CD4-positive, alpha-beta T cell treated with Interleukin-6 at 100 ng/mL for 8 hours (primary cell): ENCODE data around the gene FRMD1.

Source experiments
- DNase-seq: peaks from one replicate; pipeline ENCODE4 v3.0.0-alpha.2; 2020; ENCODE audit warnings: mixed read lengths, low spot score

Gene FRMD1

GRCh38 chr6:168055696-168056489 lies 23.1 kb downstream of the FRMD1 start:
- no peak for DNase-seq

DNA sequence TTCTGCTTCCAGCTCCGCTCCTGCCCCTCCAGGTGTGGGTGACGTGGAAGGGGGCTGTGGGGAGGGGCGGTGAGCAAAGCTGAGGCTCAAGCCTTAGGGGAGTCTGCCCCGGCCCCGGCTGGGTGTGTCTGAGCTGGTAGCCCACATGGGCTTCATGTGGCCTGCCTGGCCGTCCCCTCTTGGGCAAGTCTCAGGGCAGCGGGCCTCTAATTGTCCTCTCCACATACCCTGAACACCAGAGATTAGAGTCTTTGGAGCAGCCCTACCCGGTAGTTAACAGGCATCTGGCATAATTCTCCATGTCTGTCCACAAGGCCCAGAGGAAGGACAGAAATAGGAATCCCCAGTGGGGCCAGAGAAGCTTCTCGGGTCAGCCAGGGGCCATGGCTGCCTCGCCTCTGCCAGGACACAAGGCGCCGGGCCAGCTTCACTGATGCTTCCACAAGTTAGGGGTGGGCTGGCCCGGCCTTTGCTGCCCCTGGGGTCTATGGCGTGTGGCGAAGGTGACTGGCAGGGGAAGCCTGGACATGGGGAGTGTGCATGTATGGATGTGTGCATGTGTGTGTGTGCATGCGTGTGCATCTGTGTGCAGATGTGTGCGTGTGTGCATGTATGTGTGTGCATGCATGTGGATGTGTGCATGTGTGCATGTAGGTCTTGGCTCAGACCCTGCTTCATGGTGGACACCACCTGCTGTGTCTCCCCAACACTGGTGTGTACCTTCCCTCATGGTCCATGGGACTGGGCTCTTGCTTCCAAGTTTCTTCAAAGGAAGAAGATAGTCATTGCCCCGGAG lies 24.0 kb downstream of the FRMD1 start:
- no peak for DNase-seq

GRCh38 chr6:168053957-168054471 lies 25.0 kb downstream of the FRMD1 start:
- no peak for DNase-seq

DNA sequence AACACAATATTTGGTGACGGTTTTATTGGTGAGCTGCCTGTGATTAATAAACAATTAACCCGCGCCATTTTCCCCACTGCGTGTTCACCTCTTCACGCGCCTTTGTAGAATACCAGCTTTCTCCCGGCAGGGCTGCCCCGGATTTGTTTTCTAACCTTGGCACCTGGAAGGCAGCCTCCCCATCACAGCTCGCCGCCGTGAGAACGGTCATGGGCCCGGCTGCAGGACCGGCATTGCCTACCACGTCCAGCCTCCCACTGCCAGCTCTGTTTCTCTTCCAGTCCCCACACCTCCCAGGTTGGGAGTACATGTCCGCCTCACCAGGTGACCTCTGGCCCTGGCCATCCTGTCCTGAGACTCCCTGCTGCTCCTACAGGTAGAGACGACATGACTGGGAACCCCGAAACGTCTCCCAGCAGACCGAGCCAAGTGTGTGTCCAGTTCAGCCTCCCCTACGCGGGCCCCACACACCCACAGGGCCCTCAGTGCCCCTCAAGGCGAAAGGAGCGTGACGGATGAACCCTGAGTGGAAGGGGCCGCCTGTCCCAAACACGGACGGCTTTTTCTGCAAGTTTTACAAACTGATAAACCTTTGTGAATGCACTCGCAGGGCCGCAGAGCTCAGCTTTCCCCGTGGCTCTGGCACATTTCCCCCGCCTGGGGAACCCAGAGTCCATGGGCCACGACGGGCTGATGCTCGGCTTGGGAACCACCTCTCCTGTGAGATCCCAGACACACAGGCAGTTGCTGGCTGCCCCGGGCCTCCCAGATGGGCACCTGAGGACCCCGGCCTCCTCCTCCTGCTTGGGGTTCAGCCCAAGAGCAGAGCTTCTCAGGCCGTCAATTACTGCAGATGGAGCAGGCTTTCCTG lies 25.7 kb downstream of the FRMD1 start:
- no peak for DNase-seq

DNA sequence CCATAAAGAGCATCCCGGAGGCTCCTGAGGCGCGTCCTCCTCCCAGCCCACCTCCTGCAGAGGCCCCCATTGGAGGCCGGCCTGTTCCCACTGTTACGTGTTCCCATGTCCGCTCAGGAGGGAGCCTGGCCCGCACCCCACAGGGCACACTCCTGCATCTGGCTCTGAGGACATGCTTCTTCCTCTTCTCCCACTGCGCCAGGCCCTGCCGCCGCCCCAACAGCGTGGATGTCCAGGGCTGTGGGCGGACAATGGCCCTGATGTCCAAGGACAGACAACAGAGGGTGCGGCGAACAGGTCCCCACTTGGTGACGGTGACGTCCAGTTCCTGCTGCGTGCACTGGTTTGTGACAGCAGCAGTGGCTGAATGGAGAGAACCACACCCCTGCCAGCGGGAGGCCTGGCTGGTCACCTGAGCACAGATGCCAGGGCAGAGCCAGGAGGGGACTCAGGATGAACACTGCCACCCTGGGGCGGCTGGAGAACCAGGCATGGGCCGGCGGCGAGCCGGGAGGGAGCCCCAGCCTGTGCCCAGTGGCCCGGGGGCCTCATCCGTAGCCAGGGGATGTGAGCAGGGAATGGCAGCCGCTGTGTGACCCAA lies 26.6 kb downstream of the FRMD1 start:
- no peak for DNase-seq

DNA sequence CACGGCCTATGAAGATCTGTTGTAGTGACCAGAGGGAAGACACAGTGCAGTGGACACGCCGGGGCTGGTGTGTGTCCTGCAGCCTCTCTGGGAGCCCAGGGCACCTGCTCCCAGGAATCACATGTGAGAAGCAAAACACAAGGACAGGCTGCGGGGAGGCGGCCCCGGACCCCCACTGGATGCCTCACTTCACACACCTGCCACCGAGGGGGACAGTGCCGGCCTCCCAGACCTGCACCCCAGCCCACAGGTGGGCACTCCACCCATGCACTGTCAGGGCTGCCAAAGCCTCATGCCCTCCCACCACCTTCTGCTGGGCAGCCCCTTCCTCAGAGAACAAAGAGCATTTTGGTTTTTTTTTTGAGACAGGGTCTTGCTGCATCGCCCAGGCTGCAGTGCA lies 27.4 kb downstream of the FRMD1 start:
- DNase-seq, result no peak

GRCh38 chr6:168050881-168051586 lies 28.0 kb downstream of the FRMD1 start:
- DNase-seq, result no peak

DNA sequence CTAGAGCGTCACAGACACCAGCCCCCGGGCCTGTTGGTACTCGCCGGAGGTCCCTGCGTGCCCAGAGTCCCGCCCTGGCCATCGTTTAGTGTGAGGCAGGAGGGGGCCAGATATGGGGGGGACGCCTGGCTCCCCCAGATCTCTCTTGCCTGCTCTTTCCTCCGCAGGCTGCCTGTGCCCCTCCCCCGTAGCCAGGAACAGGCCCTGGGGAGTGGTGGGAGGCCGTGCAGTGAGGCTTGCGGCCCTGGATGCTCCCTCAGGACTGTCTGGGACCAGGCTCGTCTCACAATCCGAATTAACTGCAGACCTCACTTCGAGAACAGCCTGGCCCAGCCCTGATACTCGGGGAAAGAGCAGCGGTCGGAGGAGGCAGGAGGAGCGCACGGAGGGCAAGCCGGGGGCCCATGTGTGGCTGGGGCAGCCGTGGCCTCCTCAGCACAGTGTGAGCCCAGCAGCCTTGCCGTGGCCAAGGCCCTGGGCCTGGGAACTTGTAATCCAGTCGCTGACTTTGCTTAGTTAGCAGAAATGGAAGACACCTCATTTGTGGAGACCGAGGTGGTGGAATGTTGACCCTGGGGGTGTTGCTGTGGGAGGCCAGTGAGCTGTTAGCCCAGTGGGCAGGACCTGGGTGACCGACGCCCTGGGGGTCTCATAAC lies 28.7 kb downstream of the FRMD1 start:
- DNase-seq, result no peak

DNA sequence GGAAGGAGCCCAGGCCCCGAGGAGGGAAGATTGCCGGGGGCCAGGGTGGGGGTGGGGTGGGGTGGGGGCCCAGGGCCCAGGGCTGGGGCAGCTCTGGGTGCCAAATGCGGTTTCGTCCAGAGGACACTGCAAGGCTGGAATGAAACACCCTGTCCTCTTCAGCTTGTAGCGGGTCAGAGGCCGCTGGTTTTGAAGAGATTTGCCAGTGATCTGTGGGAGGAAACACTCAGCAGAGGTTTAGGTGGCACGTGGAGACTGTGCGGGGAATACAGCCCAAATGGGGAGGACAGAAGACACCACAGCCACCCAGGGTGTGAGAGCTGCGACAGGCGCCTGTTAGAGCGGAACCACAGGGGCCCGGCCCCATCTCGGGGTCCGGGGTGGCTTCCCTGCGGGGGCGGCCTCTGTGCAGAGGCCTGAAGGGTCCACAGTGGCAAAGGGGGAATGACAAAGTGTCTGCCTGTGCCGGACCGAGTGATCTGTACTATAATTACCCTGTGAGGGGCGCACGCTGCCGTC lies 29.2 kb downstream of the FRMD1 start:
- no peak for DNase-seq

DNA sequence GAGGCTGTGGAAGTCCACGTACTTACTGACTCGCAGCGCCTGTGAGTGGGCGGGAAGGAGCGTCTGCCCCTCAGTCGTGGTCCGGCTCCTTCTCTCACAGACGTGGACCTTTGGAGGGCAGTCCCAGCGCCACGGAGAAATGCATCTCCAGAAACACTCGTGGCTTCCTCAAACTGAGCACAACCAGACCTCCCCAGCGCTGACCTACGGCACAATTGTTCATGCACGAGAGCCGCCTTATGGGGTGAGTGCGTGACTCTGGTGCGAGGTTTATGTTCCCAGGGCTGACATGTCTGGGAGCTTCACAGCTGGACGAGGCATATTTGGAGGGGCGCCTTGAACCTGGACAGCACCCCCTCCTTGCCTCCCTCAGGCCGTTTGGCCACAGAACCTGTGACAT lies 29.7 kb downstream of the FRMD1 start:
- DNase-seq, result no peak

GRCh38 chr6:168048724-168049025 lies 30.3 kb downstream of the FRMD1 start:
- DNase-seq, result no peak

GRCh38 chr6:168047841-168048723 lies 30.9 kb downstream of the FRMD1 start:
- DNase-seq, result no peak

- no peak for DNase-seq
Measured at GRCh38 chr6:168046696-168047095, 32.3 kb downstream of the FRMD1 start.

DNA sequence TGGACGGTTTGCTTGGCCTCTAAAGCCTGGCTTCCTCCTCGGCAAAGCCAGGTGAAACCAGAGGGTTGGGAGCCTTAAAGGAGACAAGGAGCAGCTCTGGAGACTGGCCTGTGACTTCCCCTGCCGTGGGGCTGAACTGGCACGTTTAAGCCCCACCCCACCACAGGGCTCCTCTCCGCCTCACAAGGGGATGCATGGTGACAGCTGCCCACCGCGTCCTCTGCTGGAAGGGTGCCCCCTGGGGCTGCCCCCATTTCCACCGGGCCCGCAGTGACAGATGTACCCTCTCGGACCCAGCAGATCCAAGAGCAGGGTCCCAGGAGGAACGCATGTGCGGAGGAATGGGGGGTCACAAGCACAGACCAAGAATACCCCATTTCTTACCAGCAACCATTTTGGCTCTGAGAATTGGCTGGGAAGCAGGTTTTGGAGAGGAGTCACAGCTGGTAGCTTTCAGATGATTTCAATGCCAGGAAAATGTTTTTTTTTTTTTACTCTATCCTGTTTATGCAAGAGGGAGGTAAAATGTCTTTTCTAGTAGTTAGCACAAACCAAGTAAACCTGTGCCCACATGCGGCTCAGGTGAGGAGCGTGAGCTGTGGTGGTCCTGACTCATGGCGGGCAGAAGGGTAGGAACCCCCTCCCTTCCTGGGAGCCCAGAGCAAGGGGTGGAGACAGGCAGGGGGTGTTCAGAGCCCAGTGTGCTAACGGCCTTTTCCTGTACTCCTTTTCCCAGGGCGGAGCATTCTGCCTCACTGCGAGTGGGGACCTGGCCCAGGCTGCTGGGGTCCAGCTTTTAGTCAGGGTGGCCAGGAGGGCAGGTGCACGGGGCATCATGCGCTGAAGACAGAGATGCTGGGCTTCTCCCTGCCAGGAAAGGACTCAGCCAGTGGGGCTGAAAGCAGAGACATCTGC lies 33.0 kb downstream of the FRMD1 start:
- no peak for DNase-seq

GRCh38 chr6:168045141-168045691 lies 33.8 kb downstream of the FRMD1 start:
- no peak for DNase-seq

- DNase-seq, result no peak
Measured at GRCh38 chr6:168044521-168045130, 34.4 kb downstream of the FRMD1 start.

- no peak for DNase-seq
Measured at GRCh38 chr6:168043848-168044415, 35.1 kb downstream of the FRMD1 start.
